K562 (cell line): ENCODE results near the gene LZTS2. TPM values are rescaled to one million over a fixed set of nuclear protein-coding genes. Genes with fewer than 3 reads are reported as not detected.
A peak's percentile ranks its signal among the peaks of the same experiment; 100 is the strongest.

Source experiments
- ADNP ChIP-seq: fragments of 200-800 bp; sonication (Bioruptor generic); IDR thresholded peaks from 2 replicates; pipeline ENCODE4 v1.6.1; 2016; ENCODE audit warnings: missing genetic modification characterization, missing compliant biosample characterization
- CBFA2T3 ChIP-seq: fragments of 450-650 bp; IDR thresholded peaks from 2 replicates; pipeline ENCODE4 v1.6.1; 2017
- GABPB2 ChIP-seq: fragments of 250-450 bp; sonication (Bioruptor Pico); conservative IDR thresholded peaks from 2 replicates; pipeline ENCODE4 v1.5.1; 2021; ENCODE audit warnings: mild to moderate bottlenecking
- GTF2E2 ChIP-seq: fragments of 200-800 bp; sonication (Bioruptor generic); IDR thresholded peaks from 2 replicates; pipeline ENCODE4 v1.6.1; 2016; ENCODE audit warnings: missing genetic modification characterization, missing compliant biosample characterization
- IRF2 ChIP-seq: sonication (generic); formaldehyde crosslinking; IDR thresholded peaks from 2 replicates; pipeline ENCODE4 v1.8.1; 2022; ENCODE audit warnings: mild to moderate bottlenecking, missing genetic modification reagents
- MECOM ChIP-seq: fragments of 250-450 bp; sonication (Bioruptor Pico); IDR thresholded peaks from 2 replicates; pipeline ENCODE4 v1.8.0; 2022; ENCODE audit warnings: inconsistent platforms
- MTF1 ChIP-seq: fragments of 250-450 bp; sonication (Bioruptor Pico); IDR thresholded peaks from 2 replicates; pipeline ENCODE4 v1.9.0; 2021; ENCODE audit warnings: moderate library complexity, mild to moderate bottlenecking, inconsistent platforms, borderline replicate concordance
- RBM17 ChIP-seq: fragments of 200-400 bp; formaldehyde crosslinking; IDR thresholded peaks from 2 replicates; pipeline ENCODE4 v1.6.1; 2017; ENCODE audit warnings: low read depth, mild to moderate bottlenecking, low read length, borderline replicate concordance
- RCOR1 ChIP-seq, 2 experiments: IDR thresholded peaks; 2 replicates each; pipeline ENCODE4 v1.6.1; 2012; ENCODE audit warnings: low read depth in 2 of 2, low read length in 2 of 2, borderline replicate concordance in 1 of 2, improper control_type of control experiment in 1 of 2
- TAF1 ChIP-seq: IDR thresholded peaks from 2 replicates; pipeline ENCODE4 v1.6.1; 2011; ENCODE audit warnings: mild to moderate bottlenecking, low read length, moderate library complexity; ENCODE audit not compliant: insufficient read depth, control insufficient read depth, severe bottlenecking; ENCODE audit errors: extremely low read depth
- TBP ChIP-seq: optimal IDR thresholded peaks from 2 replicates; pipeline ENCODE3; 2011; ENCODE audit warnings: low read depth, low read length, improper control_type of control experiment
- TRIM24 ChIP-seq, 2 experiments: fragments of 450-650 bp; IDR thresholded peaks; 2 replicates each; pipeline ENCODE4 v1.6.1; 2016
- ZNF282 ChIP-seq: sonication (generic); formaldehyde crosslinking; IDR thresholded peaks from 2 replicates; pipeline ENCODE4 v1.8.1; 2023; ENCODE audit warnings: missing genetic modification reagents
- ZNF354B ChIP-seq: fragments of 250-450 bp; sonication (Bioruptor Pico); IDR thresholded peaks from 2 replicates; pipeline ENCODE4 v1.4.0; 2020
- ZNF436 ChIP-seq: fragments of 250-450, 450-650 bp; sonication (Bioruptor Pico); formaldehyde crosslinking; IDR thresholded peaks from 2 replicates; pipeline ENCODE4 v1.7.0; 2020; ENCODE audit warnings: mild to moderate bottlenecking
- polyA plus RNA-seq, 8 experiments: library from polyadenylated mRNA; depleted of rRNA in 4 of 8; stranded (reverse) in 5 of 8; unstranded in 3 of 8; fragments of >200 nt; fragmentation: Nextera tagmentation in 2 of 8; fragmentation: Illumina TruSeq in 1 of 8; extraction: Ambion mirVana in 2 of 8; extraction: Trizol in 1 of 8; gene quantifications; 2 replicates each; pipeline versions ENCODE4 v1.2.1 to v1.2.3, GENCODE V29; 2011 to 2014; ENCODE audit warnings: inconsistent platforms in 1 of 8, missing spikeins in 1 of 8
- total RNA-seq, 7 experiments: library from RNA; depleted of rRNA in 6 of 7; stranded (reverse); fragments of >200 nt in 6 of 7; fragmentation: Illumina TruSeq in 2 of 7; extraction: Trizol in 2 of 7; gene quantifications; 2 replicates each; pipeline versions ENCODE4 v1.2.1 to v1.2.3, GENCODE V29; 2011 to 2021; ENCODE audit warnings: low replicate concordance in 1 of 7
- TF ChIP-seq, protein P1 (sequence below), 2 experiments: IDR thresholded peaks; 2 replicates each; pipeline ENCODE4 v1.6.1; 2011; ENCODE audit warnings: borderline replicate concordance in 1 of 2, control low read depth in 1 of 2, low read depth in 1 of 2, low read length in 1 of 2, mild to moderate bottlenecking in 1 of 2, mixed read lengths in 1 of 2, moderate library complexity in 1 of 2; ENCODE audit not compliant: insufficient read depth in 1 of 2, insufficient read length in 1 of 2, poor library complexity in 1 of 2, severe bottlenecking in 1 of 2; ENCODE audit errors: extremely low read depth in 1 of 2
- TF ChIP-seq, protein P2 (sequence below): fragments of 250-450 bp; sonication (Bioruptor Pico); IDR thresholded peaks from 2 replicates; pipeline ENCODE4 v1.8.0; 2022; ENCODE audit warnings: moderate library complexity, mild to moderate bottlenecking, inconsistent platforms
- TF ChIP-seq, protein P3 (sequence below): fragments of 450-650 bp; IDR thresholded peaks from 2 replicates; pipeline ENCODE4 v1.6.1; 2016; ENCODE audit warnings: low read depth, mild to moderate bottlenecking, moderate library complexity
- TF ChIP-seq, protein P4 (sequence below): fragments of 450-650 bp; IDR thresholded peaks from 2 replicates; pipeline ENCODE4 v1.6.1; 2016; ENCODE audit warnings: borderline replicate concordance
- TF ChIP-seq, protein P5 (sequence below): sonication (generic); formaldehyde crosslinking; IDR thresholded peaks from 2 replicates; pipeline ENCODE4 v1.8.0; 2022; ENCODE audit warnings: mild to moderate bottlenecking, missing genetic modification reagents

LZTS2 gene
- total and polyA plus RNA-seq, 9 of the 15 experiments (the other 6 are each of a cell fraction or from before 2014, with no cell fraction given) = 0.23 to 42.5 (median 14.7) TPM

DNA sequence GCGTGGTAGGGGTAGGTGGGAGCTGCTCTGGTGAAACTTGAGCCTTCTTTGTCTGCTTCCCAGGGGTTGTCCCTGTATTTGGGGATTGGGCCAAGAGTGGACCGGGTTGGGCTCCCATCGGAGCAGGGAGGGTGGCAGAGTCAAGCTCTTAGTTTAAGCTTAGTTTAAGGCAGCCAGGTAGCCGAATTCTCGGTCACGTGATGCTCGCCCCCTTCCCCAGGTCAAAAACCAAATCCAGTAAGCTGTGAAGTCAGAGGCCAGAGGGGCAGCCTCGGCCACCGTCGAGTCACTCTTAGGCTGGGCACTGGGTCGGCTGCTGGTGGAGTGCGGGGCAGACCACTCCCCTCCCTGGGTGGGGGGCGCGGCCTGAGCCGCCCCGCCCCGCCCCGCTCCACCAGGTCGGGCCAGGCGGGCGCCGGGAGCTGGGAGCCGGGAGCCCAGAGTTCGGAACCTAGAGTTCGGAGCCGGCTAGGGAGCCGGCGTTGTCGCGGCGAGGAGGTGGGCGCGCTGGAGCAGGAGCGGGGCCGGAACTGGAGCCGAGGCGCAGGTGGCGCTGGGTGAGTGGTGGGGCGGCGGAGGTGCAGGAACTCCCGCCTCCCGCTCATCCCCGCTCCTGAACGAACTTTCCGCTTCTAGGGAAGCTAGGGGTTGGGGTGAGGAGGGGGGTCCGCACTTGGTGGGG lies 2.8 kb upstream of the LZTS2 start (continued):
- TF ChIP-seq ZNF354B (CRISPR knock-in tag) (no peak), CBFA2T3 (no peak), ZNF282 (CRISPR knock-in tag) (no peak), RCOR1 (IDR thresholded peaks at IDR 0.05; ENCODE audit: borderline replicate concordance in 1 of 2, low read depth in 2 of 2, low read length in 2 of 2) (no peak), MECOM (CRISPR knock-in tag) (no peak), GTF2E2 (no peak), TAF1 (no peak), ZNF436 (CRISPR knock-in tag) (no peak), IRF2 (no peak), GABPB2 (CRISPR knock-in tag) (no peak), MTF1 (CRISPR knock-in tag) (no peak), ADNP (tag) (no peak), TBP (no peak), TRIM24 (IDR thresholded peaks at IDR 0.05) (no peak), RBM17 (no peak)
- TF ChIP-seq, protein P1, sequence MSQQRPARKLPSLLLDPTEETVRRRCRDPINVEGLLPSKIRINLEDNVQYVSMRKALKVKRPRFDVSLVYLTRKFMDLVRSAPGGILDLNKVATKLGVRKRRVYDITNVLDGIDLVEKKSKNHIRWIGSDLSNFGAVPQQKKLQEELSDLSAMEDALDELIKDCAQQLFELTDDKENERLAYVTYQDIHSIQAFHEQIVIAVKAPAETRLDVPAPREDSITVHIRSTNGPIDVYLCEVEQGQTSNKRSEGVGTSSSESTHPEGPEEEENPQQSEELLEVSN (IDR thresholded peaks at IDR 0.05; ENCODE audit: borderline replicate concordance in 1 of 2, extremely low read depth in 1 of 2, insufficient read depth in 1 of 2, insufficient read length in 1 of 2, low read depth in 1 of 2, low read length in 1 of 2, poor library complexity in 1 of 2, severe bottlenecking in 1 of 2) = peak in 1 of 2 experiments; percentile 64
- TF ChIP-seq, protein P2, sequence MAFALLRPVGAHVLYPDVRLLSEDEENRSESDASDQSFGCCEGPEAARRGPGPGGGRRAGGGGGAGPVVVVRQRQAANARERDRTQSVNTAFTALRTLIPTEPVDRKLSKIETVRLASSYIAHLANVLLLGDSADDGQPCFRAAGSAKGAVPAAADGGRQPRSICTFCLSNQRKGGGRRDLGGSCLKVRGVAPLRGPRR = no peak
- TF ChIP-seq, protein P3, sequence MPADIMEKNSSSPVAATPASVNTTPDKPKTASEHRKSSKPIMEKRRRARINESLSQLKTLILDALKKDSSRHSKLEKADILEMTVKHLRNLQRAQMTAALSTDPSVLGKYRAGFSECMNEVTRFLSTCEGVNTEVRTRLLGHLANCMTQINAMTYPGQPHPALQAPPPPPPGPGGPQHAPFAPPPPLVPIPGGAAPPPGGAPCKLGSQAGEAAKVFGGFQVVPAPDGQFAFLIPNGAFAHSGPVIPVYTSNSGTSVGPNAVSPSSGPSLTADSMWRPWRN = no peak
- TF ChIP-seq, protein P4, sequence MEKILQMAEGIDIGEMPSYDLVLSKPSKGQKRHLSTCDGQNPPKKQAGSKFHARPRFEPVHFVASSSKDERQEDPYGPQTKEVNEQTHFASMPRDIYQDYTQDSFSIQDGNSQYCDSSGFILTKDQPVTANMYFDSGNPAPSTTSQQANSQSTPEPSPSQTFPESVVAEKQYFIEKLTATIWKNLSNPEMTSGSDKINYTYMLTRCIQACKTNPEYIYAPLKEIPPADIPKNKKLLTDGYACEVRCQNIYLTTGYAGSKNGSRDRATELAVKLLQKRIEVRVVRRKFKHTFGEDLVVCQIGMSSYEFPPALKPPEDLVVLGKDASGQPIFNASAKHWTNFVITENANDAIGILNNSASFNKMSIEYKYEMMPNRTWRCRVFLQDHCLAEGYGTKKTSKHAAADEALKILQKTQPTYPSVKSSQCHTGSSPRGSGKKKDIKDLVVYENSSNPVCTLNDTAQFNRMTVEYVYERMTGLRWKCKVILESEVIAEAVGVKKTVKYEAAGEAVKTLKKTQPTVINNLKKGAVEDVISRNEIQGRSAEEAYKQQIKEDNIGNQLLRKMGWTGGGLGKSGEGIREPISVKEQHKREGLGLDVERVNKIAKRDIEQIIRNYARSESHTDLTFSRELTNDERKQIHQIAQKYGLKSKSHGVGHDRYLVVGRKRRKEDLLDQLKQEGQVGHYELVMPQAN = no peak
- TF ChIP-seq, protein P5, sequence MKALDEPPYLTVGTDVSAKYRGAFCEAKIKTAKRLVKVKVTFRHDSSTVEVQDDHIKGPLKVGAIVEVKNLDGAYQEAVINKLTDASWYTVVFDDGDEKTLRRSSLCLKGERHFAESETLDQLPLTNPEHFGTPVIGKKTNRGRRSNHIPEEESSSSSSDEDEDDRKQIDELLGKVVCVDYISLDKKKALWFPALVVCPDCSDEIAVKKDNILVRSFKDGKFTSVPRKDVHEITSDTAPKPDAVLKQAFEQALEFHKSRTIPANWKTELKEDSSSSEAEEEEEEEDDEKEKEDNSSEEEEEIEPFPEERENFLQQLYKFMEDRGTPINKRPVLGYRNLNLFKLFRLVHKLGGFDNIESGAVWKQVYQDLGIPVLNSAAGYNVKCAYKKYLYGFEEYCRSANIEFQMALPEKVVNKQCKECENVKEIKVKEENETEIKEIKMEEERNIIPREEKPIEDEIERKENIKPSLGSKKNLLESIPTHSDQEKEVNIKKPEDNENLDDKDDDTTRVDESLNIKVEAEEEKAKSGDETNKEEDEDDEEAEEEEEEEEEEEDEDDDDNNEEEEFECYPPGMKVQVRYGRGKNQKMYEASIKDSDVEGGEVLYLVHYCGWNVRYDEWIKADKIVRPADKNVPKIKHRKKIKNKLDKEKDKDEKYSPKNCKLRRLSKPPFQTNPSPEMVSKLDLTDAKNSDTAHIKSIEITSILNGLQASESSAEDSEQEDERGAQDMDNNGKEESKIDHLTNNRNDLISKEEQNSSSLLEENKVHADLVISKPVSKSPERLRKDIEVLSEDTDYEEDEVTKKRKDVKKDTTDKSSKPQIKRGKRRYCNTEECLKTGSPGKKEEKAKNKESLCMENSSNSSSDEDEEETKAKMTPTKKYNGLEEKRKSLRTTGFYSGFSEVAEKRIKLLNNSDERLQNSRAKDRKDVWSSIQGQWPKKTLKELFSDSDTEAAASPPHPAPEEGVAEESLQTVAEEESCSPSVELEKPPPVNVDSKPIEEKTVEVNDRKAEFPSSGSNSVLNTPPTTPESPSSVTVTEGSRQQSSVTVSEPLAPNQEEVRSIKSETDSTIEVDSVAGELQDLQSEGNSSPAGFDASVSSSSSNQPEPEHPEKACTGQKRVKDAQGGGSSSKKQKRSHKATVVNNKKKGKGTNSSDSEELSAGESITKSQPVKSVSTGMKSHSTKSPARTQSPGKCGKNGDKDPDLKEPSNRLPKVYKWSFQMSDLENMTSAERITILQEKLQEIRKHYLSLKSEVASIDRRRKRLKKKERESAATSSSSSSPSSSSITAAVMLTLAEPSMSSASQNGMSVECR (CRISPR knock-in tag) = no peak
